Erythroblast (primary cell): ENCODE measurements around the gene OLFML2B.

Source experiments
- GATA1 ChIP-seq: IDR thresholded peaks from 2 replicates; pipeline ENCODE4 v1.6.1; 2011; ENCODE audit warnings: low read depth, mild to moderate bottlenecking, control low read depth, low read length, moderate library complexity
- POLR2A ChIP-seq: IDR thresholded peaks from 2 replicates; pipeline ENCODE4 v1.6.1; 2011; ENCODE audit warnings: mild to moderate bottlenecking, low read length

- TF ChIP-seq POLR2A, result no peak
- no peak for TF ChIP-seq GATA1
Measured at GRCh38 chr1:162029157-162029556, 5.5 kb upstream of the OLFML2B start.
